Measurements from ENCODE around the gene AOC3.
"Not testable (repeated sequence)": the region's sequence is repeated elsewhere in the genome, so short reads cannot be mapped to it uniquely, and the experiment has no call there.

The AOC3 gene

DNA sequence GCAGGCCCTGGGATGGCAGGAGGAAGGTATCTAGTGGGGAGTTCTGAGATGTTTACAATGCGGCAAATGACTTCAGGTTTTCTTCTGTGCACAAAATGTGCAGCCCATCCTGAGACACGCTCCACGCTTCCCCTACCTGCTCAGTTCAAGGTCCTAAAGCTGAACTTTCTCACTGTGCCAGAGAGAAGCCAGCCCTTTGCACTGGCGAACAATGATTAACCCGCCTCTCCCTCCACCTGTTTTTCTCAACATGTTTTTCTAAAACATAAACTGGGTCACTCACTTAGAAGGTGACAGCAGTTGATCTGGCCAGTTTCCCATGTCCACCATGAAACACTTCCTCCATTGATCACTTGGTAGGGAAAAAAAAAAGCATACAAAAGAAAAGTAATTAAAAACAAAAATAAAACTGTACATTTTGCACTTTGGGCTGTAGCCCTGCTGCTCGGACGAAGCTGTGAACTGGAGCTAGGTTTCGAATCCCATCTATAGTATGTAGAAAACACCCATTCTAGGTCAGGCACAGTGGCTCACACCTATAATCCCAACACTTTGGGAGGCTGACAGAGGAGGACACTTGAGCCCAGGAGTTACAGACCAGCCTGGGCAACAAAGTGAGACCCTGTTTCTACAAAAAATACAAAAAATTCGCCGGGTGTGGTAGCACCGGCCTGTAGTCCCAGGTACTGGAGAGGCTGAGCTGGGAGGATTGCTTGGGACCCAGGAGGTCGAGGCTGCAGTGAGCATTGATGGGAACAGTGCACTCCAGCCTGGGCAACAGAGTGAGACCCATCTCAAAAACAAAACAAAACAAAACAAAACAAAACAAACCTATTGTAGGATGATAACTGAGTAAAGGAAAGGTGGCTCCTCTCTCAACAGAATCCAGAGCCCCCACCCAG is 43.5 kb downstream of the AOC3 start:
- no peak for DNase-seq (ENCODE audit: low read depth)

DNA sequence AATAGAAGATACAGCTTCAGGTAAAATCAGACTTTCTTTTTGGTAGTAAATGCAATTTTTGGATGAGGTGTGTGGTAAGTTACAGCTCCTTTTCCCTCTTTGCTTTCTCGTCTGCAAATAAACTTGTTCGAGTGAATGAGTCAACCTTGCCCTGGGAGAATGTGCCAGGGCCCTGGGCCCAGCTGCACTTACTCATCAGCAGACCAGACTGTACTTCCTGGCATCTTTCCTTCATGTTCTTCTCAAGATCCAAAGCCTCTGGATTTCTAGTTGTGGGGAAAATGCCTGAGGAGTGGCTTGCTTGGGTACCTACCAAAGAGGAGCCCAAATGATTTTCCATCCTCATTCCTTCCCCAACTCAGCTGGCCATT is 44.2 kb downstream of the AOC3 start:
- DNase-seq (ENCODE audit: low read depth): no peak

GRCh38 chr17:42898147-42898811 is 47.3 kb downstream of the AOC3 start:
- DNase-seq (ENCODE audit: low read depth): no peak

DNA sequence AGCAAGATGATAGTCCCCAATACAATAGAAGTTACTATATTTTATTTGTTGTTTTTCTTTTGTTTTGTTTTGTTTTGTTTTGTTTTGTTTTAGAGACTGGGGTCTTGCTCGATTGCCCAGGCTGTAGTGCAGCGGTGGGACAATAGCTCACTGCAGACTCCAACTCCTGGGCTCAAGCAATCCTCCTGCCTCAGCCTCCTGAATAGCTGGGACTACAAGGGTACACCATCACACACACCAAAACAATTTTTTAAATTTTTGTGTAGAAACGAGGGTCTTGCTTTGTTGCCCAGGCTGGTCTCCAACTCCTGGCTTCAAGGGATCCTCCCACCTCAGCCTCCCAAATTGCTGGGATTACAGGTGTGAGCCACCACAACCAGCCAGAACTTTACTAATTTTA is 49.0 kb downstream of the AOC3 start:
- not testable (repeated sequence) for DNase-seq (ENCODE audit: low read depth)

DNA sequence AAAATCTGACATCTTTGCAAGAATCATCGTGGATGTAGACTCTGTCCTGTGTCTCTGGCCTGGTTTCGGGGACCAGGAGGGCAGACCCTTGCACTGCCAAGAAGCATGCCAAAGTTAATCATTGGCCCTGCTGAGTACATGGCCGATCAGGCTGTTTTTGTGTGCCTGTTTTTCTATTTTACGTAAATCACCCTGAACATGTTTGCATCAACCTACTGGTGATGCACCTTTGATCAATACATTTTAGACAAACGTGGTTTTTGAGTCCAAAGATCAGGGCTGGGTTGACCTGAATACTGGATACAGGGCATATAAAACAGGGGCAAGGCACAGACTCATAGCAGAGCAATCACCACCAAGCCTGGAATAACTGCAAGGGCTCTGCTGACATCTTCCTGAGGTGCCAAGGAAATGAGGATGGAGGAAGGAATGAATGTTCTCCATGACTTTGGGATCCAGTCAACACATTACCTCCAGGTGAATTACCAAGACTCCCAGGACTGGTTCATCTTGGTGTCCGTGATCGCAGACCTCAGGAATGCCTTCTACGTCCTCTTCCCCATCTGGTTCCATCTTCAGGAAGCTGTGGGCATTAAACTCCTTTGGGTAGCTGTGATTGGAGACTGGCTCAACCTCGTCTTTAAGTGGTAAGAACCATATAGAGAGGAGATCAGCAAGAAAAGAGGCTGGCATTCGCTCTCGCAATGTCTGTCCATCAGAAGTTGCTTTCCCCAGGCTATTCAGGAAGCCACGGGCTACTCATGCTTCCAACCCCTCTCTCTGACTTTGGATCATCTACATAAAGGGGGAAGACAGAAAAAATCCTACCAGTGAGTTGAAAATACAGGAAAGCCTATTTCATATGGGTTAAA is 49.7 kb downstream of the AOC3 start, which contains the start of gene G6PC1:
TSS of gene G6PC1 (plus strand) at position 340 of the 872 bp plus-strand sequence. CDS start at position 418, 78 bp downstream.
- DNase-seq (ENCODE audit: low read depth): no peak

GRCh38 chr17:42901535-42902229 is 50.7 kb downstream of the AOC3 start:
- no peak for DNase-seq (ENCODE audit: low read depth)

DNA sequence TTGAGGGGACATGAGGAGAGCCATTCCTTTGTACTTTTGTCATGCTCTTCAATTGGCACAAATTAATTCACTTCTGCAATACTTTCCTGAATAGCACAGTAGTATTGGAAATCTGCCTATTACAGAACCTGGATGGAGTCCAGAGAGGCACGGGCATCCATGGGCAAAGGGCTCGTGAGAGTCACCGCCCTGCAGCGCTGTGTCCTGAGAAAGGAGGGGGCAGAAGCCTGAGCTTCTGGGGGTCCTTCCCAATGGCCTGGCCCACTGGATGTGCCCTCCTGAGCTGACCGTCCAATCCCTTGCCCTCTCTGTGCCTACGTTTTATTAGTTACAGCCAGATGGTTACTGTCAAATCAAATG is 53.1 kb downstream of the AOC3 start:
- no peak for DNase-seq (ENCODE audit: low read depth)

- DNase-seq (ENCODE audit: low read depth): no peak
These were observed 55.9 kb downstream of the AOC3 start for GRCh38 chr17:42906772-42907446.
